Omental fat pad (tissue), 4 donors: ENCODE data around the gene MIDN. TPM values are rescaled to one million over a fixed set of nuclear protein-coding genes. Genes with fewer than 3 reads are reported as not detected.

Experiments used
- ATAC-seq: fragments of 150-250 bp; one replicate; pipeline ENCODE4 v1.9.1; 2016; ENCODE audit warnings: mild to moderate bottlenecking, moderate library complexity; ENCODE audit not compliant: low FRiP score
- DNase-seq: peaks from one replicate; pipeline ENCODE4 v3.0.0-alpha.2; 2019; ENCODE audit warnings: low spot score
- CTCF ChIP-seq, 3 donors: fragments of 450-650 bp; IDR thresholded peaks; one replicate each; pipeline ENCODE4 v1.5.1; 2016 to 2017; ENCODE audit warnings: antibody characterized with exemption in 3 of 3, mild to moderate bottlenecking in 3 of 3, moderate library complexity in 2 of 3
- total RNA-seq, 4 donors: library from RNA; depleted of rRNA; stranded (reverse); fragments of >200 nt; gene quantifications; one replicate each; pipeline ENCODE4 v1.1.0, GENCODE V29; 2016

Gene MIDN
- total RNA-seq, 4 donors from 2014 or later, result 24.5 to 68.6 (median 44.1) TPM

- no peak for TF ChIP-seq CTCF (IDR thresholded peaks at IDR 0.05)
- ATAC-seq, result no peak
- no peak for DNase-seq
These were observed 24.3 kb downstream of the MIDN start for GRCh38 chr19:1272423-1273262.

GRCh38 chr19:1273263-1274041 lies 25.1 kb downstream of the MIDN start:
- TF ChIP-seq CTCF (IDR thresholded peaks at IDR 0.05), result no peak
- no peak for ATAC-seq
- no peak for DNase-seq

- ATAC-seq (no peak), DNase-seq (no peak)
- no peak for TF ChIP-seq CTCF (IDR thresholded peaks at IDR 0.05)
These were observed 25.9 kb downstream of the MIDN start for GRCh38 chr19:1274081-1274851.

GRCh38 chr19:1274852-1275259 lies 26.5 kb downstream of the MIDN start:
- no peak for DNase-seq
- no peak for TF ChIP-seq CTCF (IDR thresholded peaks at IDR 0.05)

GRCh38 chr19:1275260-1275975 lies 27.0 kb downstream of the MIDN start, which contains the start of gene FAM174C:
FAM174C (plus strand) TSS chr19:1275530; CDS start chr19:1275550, 20 bp downstream.
- no peak for TF ChIP-seq CTCF (IDR thresholded peaks at IDR 0.05)
- ATAC-seq (peak; percentile 79), DNase-seq (peak; percentile 88)

More at GRCh38 chr19:1274852-1275259, 26.5 kb downstream of the MIDN start:
- no peak for ATAC-seq

GRCh38 chr19:1275976-1276627 lies 27.7 kb downstream of the MIDN start:
- no peak for DNase-seq
- no peak for ATAC-seq
- TF ChIP-seq CTCF (IDR thresholded peaks at IDR 0.05), result no peak
